WTC11 (cell line): ENCODE data around the gene PITPNC1. TPM values are rescaled to one million over a fixed set of nuclear protein-coding genes. Genes with fewer than 3 reads are reported as not detected.

ENCODE experiments used
- ATAC-seq: fragments of 200-7000 bp; cut with Tn5 transposase; 2 replicates; pipeline ENCODE4 v1.10.0; 2021; ENCODE audit warnings: mild to moderate bottlenecking, moderate library complexity
- CTCF ChIA-PET: fragments of 300-600 bp; sonication (Branson Sonifier 250); formaldehyde crosslinking; loops from one replicate; lab custom pipeline; 2021; ENCODE audit warnings: antibody characterized with exemption; lab: Charles Lee
- POLR2A ChIA-PET: fragments of 350-600 bp; sonication (Branson Sonifier 250); formaldehyde crosslinking; loops from one replicate; lab custom pipeline; 2021; ENCODE audit warnings: antibody characterized with exemption; lab: Charles Lee
- DNase-seq: peaks from one replicate; pipeline ENCODE4 v3.0.0; 2021; ENCODE audit warnings: low spot score
- H3K27ac Mint-ChIP-seq: 2 replicates; pipeline ENCODE4 v1.8.0; 2021; ENCODE audit warnings: mixed read lengths
- H3K27me3 Mint-ChIP-seq: 2 replicates; pipeline ENCODE4 v1.8.0; 2021; ENCODE audit warnings: low read depth, mild to moderate bottlenecking, moderate library complexity, mixed read lengths
- H3K36me3 Mint-ChIP-seq: 2 replicates; pipeline ENCODE4 v1.8.0; 2021; ENCODE audit warnings: mixed read lengths
- H3K4me1 Mint-ChIP-seq: 2 replicates; pipeline ENCODE4 v1.8.0; 2022; ENCODE audit warnings: mixed read lengths
- H3K4me3 Mint-ChIP-seq: 2 replicates; pipeline ENCODE4 v1.8.0; 2021; ENCODE audit warnings: mild to moderate bottlenecking, moderate library complexity, mixed read lengths
- H3K9me3 Mint-ChIP-seq: 2 replicates; pipeline ENCODE4 v1.8.0; 2021; ENCODE audit warnings: mixed read lengths
- FOXK1 ChIP-seq: sonication (generic); formaldehyde crosslinking; IDR thresholded peaks from 2 replicates; pipeline ENCODE4 v1.8.0; 2022; ENCODE audit warnings: mild to moderate bottlenecking, moderate library complexity, missing genetic modification reagents
- GRHL2 ChIP-seq: fragments of 250-450 bp; sonication (Bioruptor Pico); IDR thresholded peaks from 2 replicates; pipeline ENCODE4 v1.8.0; 2022; ENCODE audit warnings: mild to moderate bottlenecking, moderate library complexity; ENCODE audit not compliant: insufficient replicate concordance, severe bottlenecking
- IRF2 ChIP-seq: sonication (generic); formaldehyde crosslinking; IDR thresholded peaks from 2 replicates; pipeline ENCODE4 v1.8.0; 2022; ENCODE audit warnings: low read depth, missing genetic modification reagents, borderline replicate concordance
- MAX ChIP-seq: sonication (generic); formaldehyde crosslinking; IDR thresholded peaks from 2 replicates; pipeline ENCODE4 v1.8.0; 2022; ENCODE audit warnings: mild to moderate bottlenecking, missing genetic modification reagents
- NFYB ChIP-seq: sonication (generic); formaldehyde crosslinking; conservative IDR thresholded peaks from 2 replicates; pipeline ENCODE4 v1.8.0; 2022; ENCODE audit warnings: low read depth, missing genetic modification reagents
- PRDM15 ChIP-seq: sonication (generic); formaldehyde crosslinking; IDR thresholded peaks from 2 replicates; pipeline ENCODE4 v1.8.0; 2022; ENCODE audit warnings: missing genetic modification reagents
- SOX15 ChIP-seq: fragments of 250-450 bp; sonication (Bioruptor Pico); IDR thresholded peaks from 2 replicates; pipeline ENCODE4 v1.9.0; 2021; ENCODE audit warnings: mild to moderate bottlenecking
- ZNF219 ChIP-seq: sonication (generic); formaldehyde crosslinking; IDR thresholded peaks from 2 replicates; pipeline ENCODE4 v1.8.0; 2023; ENCODE audit warnings: missing genetic modification reagents, mild to moderate bottlenecking, borderline replicate concordance
- ZNF671 ChIP-seq: fragments of 250-450 bp; sonication (Bioruptor Pico); IDR thresholded peaks from 2 replicates; pipeline ENCODE4 v1.8.0; 2021; ENCODE audit warnings: mild to moderate bottlenecking
- total RNA-seq: library from RNA; stranded (reverse); gene quantifications from 3 replicates; pipeline ENCODE4 v1.2.3, GENCODE V29; 2021
- TF ChIP-seq, protein P1 (sequence below): fragments of 200-600 bp; IDR thresholded peaks from 2 replicates; pipeline ENCODE4 v1.8.0; 2022; ENCODE audit warnings: antibody characterized with exemption
- TF ChIP-seq, protein P2 (sequence below): sonication (generic); formaldehyde crosslinking; IDR thresholded peaks from 2 replicates; pipeline ENCODE4 v1.8.0; 2023; ENCODE audit warnings: missing genetic modification reagents

PITPNC1 gene
- total RNA-seq, 1 experiment from 2014 or later = 39.8 TPM

DNA sequence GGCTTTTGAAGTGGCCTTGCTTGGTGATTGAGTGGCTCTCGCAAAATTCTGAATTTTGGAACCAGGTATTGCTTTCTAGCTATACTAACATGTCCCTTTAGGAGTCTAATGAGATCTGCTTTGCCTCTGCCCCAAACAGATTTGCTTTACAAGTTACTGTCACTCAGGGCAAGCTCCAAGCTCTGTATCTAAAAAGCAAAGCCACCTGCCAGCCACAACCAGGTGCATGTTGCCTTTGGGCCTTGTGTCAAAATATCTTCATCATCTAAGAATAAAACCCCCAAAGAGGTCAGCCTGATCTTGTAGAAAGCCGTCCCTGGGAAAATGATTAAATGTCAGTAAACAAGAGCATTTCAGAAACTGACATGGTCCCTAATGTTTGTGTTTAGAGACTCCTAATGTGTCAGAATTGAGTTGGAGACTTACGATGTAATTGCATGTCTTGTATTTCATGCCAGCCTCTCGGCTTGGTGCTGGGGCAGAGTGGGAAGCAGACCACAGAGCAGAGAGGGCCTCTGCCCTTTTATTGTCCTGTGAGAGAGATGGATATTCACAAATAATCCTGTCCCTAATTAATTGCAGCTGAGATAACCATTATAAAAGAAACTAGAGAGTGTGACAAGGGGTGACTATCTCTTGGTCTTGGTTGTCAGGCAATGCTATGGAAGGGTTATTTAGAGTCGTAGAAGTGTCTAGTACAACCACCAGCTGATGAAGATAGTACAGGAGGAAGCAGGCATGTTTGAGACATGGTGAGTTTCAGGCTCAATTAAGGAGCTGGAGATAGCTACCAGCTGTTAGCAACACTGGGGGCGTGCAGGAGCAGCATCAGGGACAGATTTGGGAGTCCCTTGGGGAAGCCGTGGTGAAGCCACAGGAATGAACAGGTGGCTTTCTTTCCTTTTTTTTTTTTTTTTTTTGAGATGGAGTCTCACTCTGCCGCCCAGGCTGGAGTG is 90.7 kb downstream of the PITPNC1 start:
- Mint-ChIP-seq H3K4me3 (no peak overlapping the region), H3K27me3 (no peaks in the 10 kb centered on the region), H3K36me3 (peaks cover 12% of the 10 kb centered on the region), H3K4me1 (peaks cover 42% of the 10 kb centered on the region), H3K27ac (peak overlapping the region; percentile 62), H3K9me3 (peaks cover 11% of the 10 kb centered on the region)
- DNase-seq = no peak
- no peak for TF ChIP-seq FOXK1 (CRISPR knock-in tag)
- TF ChIP-seq ZNF219 (CRISPR knock-in tag) = no peak
- TF ChIP-seq IRF2 (CRISPR knock-in tag) = no peak
- TF ChIP-seq, protein P1, sequence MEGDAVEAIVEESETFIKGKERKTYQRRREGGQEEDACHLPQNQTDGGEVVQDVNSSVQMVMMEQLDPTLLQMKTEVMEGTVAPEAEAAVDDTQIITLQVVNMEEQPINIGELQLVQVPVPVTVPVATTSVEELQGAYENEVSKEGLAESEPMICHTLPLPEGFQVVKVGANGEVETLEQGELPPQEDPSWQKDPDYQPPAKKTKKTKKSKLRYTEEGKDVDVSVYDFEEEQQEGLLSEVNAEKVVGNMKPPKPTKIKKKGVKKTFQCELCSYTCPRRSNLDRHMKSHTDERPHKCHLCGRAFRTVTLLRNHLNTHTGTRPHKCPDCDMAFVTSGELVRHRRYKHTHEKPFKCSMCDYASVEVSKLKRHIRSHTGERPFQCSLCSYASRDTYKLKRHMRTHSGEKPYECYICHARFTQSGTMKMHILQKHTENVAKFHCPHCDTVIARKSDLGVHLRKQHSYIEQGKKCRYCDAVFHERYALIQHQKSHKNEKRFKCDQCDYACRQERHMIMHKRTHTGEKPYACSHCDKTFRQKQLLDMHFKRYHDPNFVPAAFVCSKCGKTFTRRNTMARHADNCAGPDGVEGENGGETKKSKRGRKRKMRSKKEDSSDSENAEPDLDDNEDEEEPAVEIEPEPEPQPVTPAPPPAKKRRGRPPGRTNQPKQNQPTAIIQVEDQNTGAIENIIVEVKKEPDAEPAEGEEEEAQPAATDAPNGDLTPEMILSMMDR = no peak
- CTCF ChIA-PET = interaction anchor here (1.2 to 3.3 kb wide), 2 partner anchors 7 to 89 kb away, joined by 3 to 17 read pairs; no protein-coding TSS in a partner anchor
- no peak for ATAC-seq
- POLR2A ChIA-PET = no interaction called here

DNA sequence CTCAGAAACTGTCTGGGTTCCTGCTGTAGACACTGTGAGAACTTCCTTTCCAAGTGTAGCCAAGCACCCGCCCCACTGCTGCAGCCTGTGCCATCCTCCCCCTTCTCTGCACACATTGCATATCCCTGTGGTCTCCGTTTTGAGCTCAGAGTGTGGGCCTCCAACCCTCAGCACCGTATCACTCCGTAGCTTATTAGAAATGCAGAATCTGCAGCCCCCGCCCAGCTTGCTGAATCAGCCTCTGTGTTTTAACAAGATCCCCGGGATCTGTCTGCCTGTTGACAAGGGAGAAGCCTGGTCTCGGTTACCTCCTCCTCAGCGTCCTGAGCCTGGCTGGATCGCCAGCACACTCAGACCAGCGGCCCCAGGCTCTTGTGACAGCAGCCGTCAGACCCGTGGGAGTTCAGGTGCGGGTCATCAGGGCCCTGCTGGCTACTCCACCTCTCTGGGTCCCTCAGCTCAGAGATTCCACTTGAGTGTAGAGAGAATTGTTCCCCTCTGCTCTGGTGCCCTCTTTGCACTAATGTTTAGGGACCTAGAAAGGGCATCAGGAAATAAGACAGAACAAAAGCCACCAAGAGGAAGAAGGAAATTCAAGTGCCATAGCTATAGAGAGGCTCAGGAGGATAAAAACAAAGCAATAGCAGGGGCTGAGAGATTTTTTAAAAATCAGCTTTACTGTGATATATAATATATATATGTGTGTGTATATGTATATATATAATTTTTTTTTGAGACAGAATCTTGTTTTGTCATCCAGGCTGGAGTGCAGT is 92.3 kb downstream of the PITPNC1 start:
- Mint-ChIP-seq H3K9me3 (peaks cover 11% of the 10 kb centered on the region), H3K36me3 (peaks cover 12% of the 10 kb centered on the region), H3K4me3 (no peak overlapping the region), H3K27me3 (no peaks in the 10 kb centered on the region), H3K4me1 (peaks cover 49% of the 10 kb centered on the region), H3K27ac (peak overlapping the region; percentile 37; the same call in 1 of the 2 replicates)
- ChIA-PET POLR2A (no interaction called here), CTCF (interaction anchor here (0.6 to 1.1 kb wide), 2 partner anchors 90 to 232 kb away, joined by 3 to 4 read pairs; no protein-coding TSS in a partner anchor)
- ATAC-seq = peak; percentile 46
- peak; percentile 27 for DNase-seq
- TF ChIP-seq, protein P1 = no peak
- TF ChIP-seq GRHL2 = no peak
- no peak for TF ChIP-seq ZNF671

DNA sequence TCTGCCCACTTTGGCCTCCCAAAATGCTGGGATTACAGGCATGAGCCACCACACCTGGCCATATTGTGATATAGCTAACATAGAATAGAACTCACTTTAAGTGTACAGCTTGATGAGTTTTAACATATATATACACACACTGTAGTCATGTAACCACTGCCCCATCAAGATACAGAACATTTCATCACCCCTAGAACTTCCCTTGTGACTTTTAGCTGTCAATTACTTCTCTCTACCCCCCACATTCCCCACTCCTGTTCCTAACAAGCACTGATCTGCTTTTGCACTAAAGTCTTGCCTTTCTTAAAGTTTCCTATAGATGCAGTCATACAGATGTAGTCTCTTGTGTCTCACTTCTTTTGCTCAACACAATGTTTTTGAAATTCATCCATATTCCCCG is 93.1 kb downstream of the PITPNC1 start:
- POLR2A ChIA-PET = no interaction called here
- Mint-ChIP-seq H3K4me1 (peaks cover 51% of the 10 kb centered on the region), H3K27me3 (no peaks in the 10 kb centered on the region), H3K9me3 (peaks cover 11% of the 10 kb centered on the region), H3K27ac (no peak overlapping the region), H3K4me3 (no peak overlapping the region), H3K36me3 (peaks cover 12% of the 10 kb centered on the region)
- DNase-seq = no peak
- TF ChIP-seq, protein P1 = no peak
- no peak for TF ChIP-seq PRDM15 (CRISPR knock-in tag)
- no peak for TF ChIP-seq SOX15 (CRISPR knock-in tag)
- TF ChIP-seq, protein P2, sequence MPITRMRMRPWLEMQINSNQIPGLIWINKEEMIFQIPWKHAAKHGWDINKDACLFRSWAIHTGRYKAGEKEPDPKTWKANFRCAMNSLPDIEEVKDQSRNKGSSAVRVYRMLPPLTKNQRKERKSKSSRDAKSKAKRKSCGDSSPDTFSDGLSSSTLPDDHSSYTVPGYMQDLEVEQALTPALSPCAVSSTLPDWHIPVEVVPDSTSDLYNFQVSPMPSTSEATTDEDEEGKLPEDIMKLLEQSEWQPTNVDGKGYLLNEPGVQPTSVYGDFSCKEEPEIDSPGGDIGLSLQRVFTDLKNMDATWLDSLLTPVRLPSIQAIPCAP (CRISPR knock-in tag) = no peak
- no peak for TF ChIP-seq MAX (CRISPR knock-in tag)
- no peak for TF ChIP-seq NFYB (CRISPR knock-in tag)
- CTCF ChIA-PET = interaction anchor here (1.1 kb wide), 1 partner anchor 91 kb away, joined by 3 read pairs; no protein-coding TSS in a partner anchor
- ATAC-seq = no peak
